GM23338 (cell line): ENCODE data around the gene HMGCS1. TPM values are rescaled to one million over a fixed set of nuclear protein-coding genes. Genes with fewer than 3 reads are reported as not detected.

Source experiments
- ATAC-seq: fragments of 200-7000 bp; cut with Tn5 transposase; 3 replicates; pipeline ENCODE4 v1.9.1; 2020
- DNase-seq: peaks from one replicate; pipeline ENCODE4 v3.0.0-alpha.2; 2015; ENCODE audit warnings: low spot score
- H2AFZ ChIP-seq: fragments of 200-600 bp; sonication (generic); 2 replicates; pipeline ENCODE4 v1.8.0; 2016; ENCODE audit warnings: antibody characterized with exemption, mild to moderate bottlenecking, moderate library complexity
- H3F3A ChIP-seq: fragments of 200-600 bp; sonication (generic); replicated peaks from 2 replicates; pipeline ENCODE4 v1.8.0; 2017; ENCODE audit warnings: antibody characterized with exemption, mixed run types, low read depth
- H3K27ac ChIP-seq: fragments of 200-600 bp; sonication (generic); 2 replicates; pipeline ENCODE4 v1.6.1; 2016; ENCODE audit warnings: low read depth
- H3K27me3 ChIP-seq: fragments of 200-600 bp; sonication (generic); 2 replicates; pipeline ENCODE4 v1.8.0; 2016; ENCODE audit warnings: mild to moderate bottlenecking, mixed run types, moderate library complexity; ENCODE audit not compliant: insufficient read depth
- H3K36me3 ChIP-seq: fragments of 200-600 bp; sonication (generic); 2 replicates; pipeline ENCODE4 v1.8.0; 2016; ENCODE audit warnings: mild to moderate bottlenecking; ENCODE audit not compliant: insufficient read depth
- H3K4me1 ChIP-seq: fragments of 200-600 bp; sonication (generic); 2 replicates; pipeline ENCODE4 v1.8.0; 2016; ENCODE audit warnings: mild to moderate bottlenecking, moderate library complexity; ENCODE audit not compliant: insufficient read depth
- H3K4me2 ChIP-seq: fragments of 200-600 bp; sonication (generic); 2 replicates; pipeline ENCODE4 v1.7.1; 2017; ENCODE audit warnings: mixed run types
- H3K4me3 ChIP-seq: fragments of 200-600 bp; sonication (generic); 2 replicates; pipeline ENCODE4 v1.6.1; 2016; ENCODE audit warnings: mixed run types
- H3K79me2 ChIP-seq: fragments of 200-600 bp; sonication (generic); replicated peaks from 2 replicates; pipeline ENCODE4 v1.8.0; 2017; ENCODE audit warnings: mild to moderate bottlenecking; ENCODE audit not compliant: insufficient read depth
- H3K9me2 ChIP-seq: fragments of 200-600 bp; sonication (generic); 2 replicates; pipeline ENCODE4 v1.8.0; 2017; ENCODE audit not compliant: insufficient read depth
- H4K20me1 ChIP-seq: fragments of 200-600 bp; sonication (generic); replicated peaks from 2 replicates; pipeline ENCODE4 v1.8.0; 2017; ENCODE audit warnings: mild to moderate bottlenecking; ENCODE audit not compliant: insufficient read depth
- H3K27ac Mint-ChIP-seq: 2 replicates; pipeline ENCODE4 v1.8.0; 2020; ENCODE audit warnings: inconsistent platforms, mild to moderate bottlenecking, moderate library complexity, mixed read lengths
- H3K27me3 Mint-ChIP-seq: 3 replicates; pipeline ENCODE4 v1.8.0; 2022; ENCODE audit warnings: low read depth, mild to moderate bottlenecking, moderate library complexity, mixed read lengths, inconsistent platforms; ENCODE audit not compliant: insufficient read depth, poor library complexity
- H3K36me3 Mint-ChIP-seq: 3 replicates; pipeline ENCODE4 v1.8.0; 2021; ENCODE audit warnings: low read depth, mild to moderate bottlenecking, inconsistent platforms, moderate library complexity, mixed read lengths
- H3K4me1 Mint-ChIP-seq: 3 replicates; pipeline ENCODE4 v1.8.0; 2020; ENCODE audit warnings: mild to moderate bottlenecking, inconsistent platforms, mixed read lengths
- H3K4me3 Mint-ChIP-seq: 3 replicates; pipeline ENCODE4 v1.8.0; 2021; ENCODE audit warnings: moderate library complexity, mild to moderate bottlenecking, inconsistent platforms, mixed read lengths
- H3K9me3 Mint-ChIP-seq: 3 replicates; pipeline ENCODE4 v1.8.0; 2020; ENCODE audit warnings: moderate library complexity, mild to moderate bottlenecking, inconsistent platforms, mixed read lengths
- CREB1 ChIP-seq: fragments of 250-450 bp; sonication (Bioruptor Pico); IDR thresholded peaks from 2 replicates; pipeline ENCODE4 v1.5.0; 2020; ENCODE audit warnings: low read depth, mild to moderate bottlenecking, moderate library complexity
- EZH2 ChIP-seq: fragments of 200-600 bp; sonication (generic); IDR thresholded peaks from one replicate; pipeline ENCODE4 v1.8.0; 2017; ENCODE audit warnings: antibody characterized with exemption, mild to moderate bottlenecking, low read depth; ENCODE audit not compliant: unreplicated experiment
- EZH2phosphoT487 ChIP-seq: fragments of 200-600 bp; sonication (generic); IDR thresholded peaks from one replicate; pipeline ENCODE4 v1.8.1; 2018; ENCODE audit warnings: antibody characterized with exemption; ENCODE audit not compliant: unreplicated experiment
- JUNB ChIP-seq: IDR thresholded peaks from one replicate; pipeline ENCODE4 v1.6.1; 2016; ENCODE audit warnings: antibody characterized with exemption; ENCODE audit not compliant: unreplicated experiment
- NANOG ChIP-seq: IDR thresholded peaks from 2 replicates; pipeline ENCODE4 v1.6.1; 2016; ENCODE audit warnings: antibody characterized with exemption, borderline replicate concordance
- POLR2AphosphoS5 ChIP-seq: IDR thresholded peaks from 2 replicates; pipeline ENCODE4 v1.6.1; 2016; ENCODE audit warnings: antibody characterized with exemption, low read depth
- STAT1 ChIP-seq: IDR thresholded peaks from one replicate; pipeline ENCODE4 v1.6.1; 2016; ENCODE audit warnings: antibody characterized with exemption; ENCODE audit not compliant: unreplicated experiment
- ZNF114 ChIP-seq: fragments of 250-450 bp; sonication (Bioruptor Pico); IDR thresholded peaks from 2 replicates; pipeline ENCODE4 v1.5.0; 2020; ENCODE audit warnings: mild to moderate bottlenecking, moderate library complexity
- ZNF331 ChIP-seq: fragments of 250-450 bp; sonication (Bioruptor Pico); IDR thresholded peaks from 2 replicates; pipeline ENCODE4 v1.5.0; 2020; ENCODE audit warnings: low read depth, mild to moderate bottlenecking, moderate library complexity
- polyA plus RNA-seq: library from polyadenylated mRNA; unstranded; fragments of >200 nt; fragmentation: Nextera tagmentation; extraction: Ambion mirVana; gene quantifications from 2 replicates; pipeline ENCODE4 v1.2.1, GENCODE V29; 2016
- total RNA-seq: library from RNA; depleted of rRNA; stranded (reverse); fragments of >200 nt; shearing (Covaris generic); gene quantifications from 2 replicates; pipeline ENCODE4 v1.2.3, GENCODE V29; 2014
- TF ChIP-seq, protein P1 (sequence below): IDR thresholded peaks from 2 replicates; pipeline ENCODE4 v1.6.1; 2016; ENCODE audit warnings: antibody characterized with exemption
- TF ChIP-seq, protein P2 (sequence below): IDR thresholded peaks from one replicate; pipeline ENCODE4 v1.6.1; 2018; ENCODE audit warnings: antibody characterized with exemption; ENCODE audit not compliant: unreplicated experiment
- TF ChIP-seq, protein P3 (sequence below), 2 experiments: fragments of 200-600 bp in 1 of 2; sonication (generic) in 1 of 2; conservative IDR thresholded peaks; 2 replicates each; pipeline versions ENCODE4 v1.5.1 to v1.6.1; 2016 to 2017; ENCODE audit warnings: antibody characterized with exemption in 2 of 2, low read depth in 2 of 2, mild to moderate bottlenecking in 2 of 2, moderate library complexity in 1 of 2
- TF ChIP-seq, protein P4 (sequence below): fragments of 250-450 bp; sonication (Bioruptor Pico); IDR thresholded peaks from 2 replicates; pipeline ENCODE4 v1.5.0; 2020; ENCODE audit warnings: mild to moderate bottlenecking, moderate library complexity

HMGCS1 gene
- total and polyA plus RNA-seq, 2 experiments from 2014 or later, result 172 to 278 TPM

DNA sequence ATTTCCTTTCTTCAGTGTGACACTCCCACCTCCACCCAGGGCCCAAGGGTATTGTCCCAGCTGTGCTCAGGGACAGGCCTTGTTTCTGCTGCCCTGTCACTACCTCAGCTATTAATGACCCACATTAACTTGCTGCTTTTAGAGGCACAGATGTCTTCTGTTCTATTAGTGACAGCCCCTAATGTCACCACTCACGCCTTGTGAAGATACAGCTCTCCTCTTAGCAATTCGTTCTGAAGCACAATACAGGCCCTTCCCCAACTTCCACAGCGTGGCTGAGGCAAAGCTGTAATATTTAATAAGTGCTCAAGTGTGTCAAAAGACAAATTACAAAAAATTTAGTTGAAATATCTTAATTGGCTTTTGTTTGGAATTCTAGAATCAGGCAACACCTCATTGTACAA is 44.7 kb upstream of the HMGCS1 start:
- peaks cover 34% of the 10 kb centered on the region for H3K9me3 Mint-ChIP-seq
- H3K27ac ChIP-seq, result no peak overlapping the region
- H3K36me3 Mint-ChIP-seq, result peaks cover 13% of the 10 kb centered on the region; the same call in 2 of the 3 replicates

More for the DNA sequence above, 44.7 kb upstream of the HMGCS1 start:
- H3F3A ChIP-seq, result no peaks in the 10 kb centered on the region
- H3K27me3 ChIP-seq, result no peaks in the 10 kb centered on the region
- H2AFZ ChIP-seq, result no peak overlapping the region
- no peak overlapping the region for H3K4me2 ChIP-seq
- Mint-ChIP-seq H3K4me1 (no peaks in the 10 kb centered on the region), H3K27me3 (peaks cover 4% of the 10 kb centered on the region), H3K27ac (no peak overlapping the region), H3K4me3 (no peak overlapping the region)
- no peaks in the 10 kb centered on the region for H3K4me1 ChIP-seq
- DNase-seq (no peak), ATAC-seq (no peak)
- no peaks in the 10 kb centered on the region for H3K36me3 ChIP-seq
- no peaks in the 10 kb centered on the region for H3K9me2 ChIP-seq
- no peaks in the 10 kb centered on the region for H4K20me1 ChIP-seq
- TF ChIP-seq NANOG, result no peak
- no peak for TF ChIP-seq EZH2phosphoT487
- TF ChIP-seq STAT1, result no peak
- no peak for TF ChIP-seq EZH2
- no peak for TF ChIP-seq ZNF114 (CRISPR knock-in tag)
- TF ChIP-seq, protein P1, sequence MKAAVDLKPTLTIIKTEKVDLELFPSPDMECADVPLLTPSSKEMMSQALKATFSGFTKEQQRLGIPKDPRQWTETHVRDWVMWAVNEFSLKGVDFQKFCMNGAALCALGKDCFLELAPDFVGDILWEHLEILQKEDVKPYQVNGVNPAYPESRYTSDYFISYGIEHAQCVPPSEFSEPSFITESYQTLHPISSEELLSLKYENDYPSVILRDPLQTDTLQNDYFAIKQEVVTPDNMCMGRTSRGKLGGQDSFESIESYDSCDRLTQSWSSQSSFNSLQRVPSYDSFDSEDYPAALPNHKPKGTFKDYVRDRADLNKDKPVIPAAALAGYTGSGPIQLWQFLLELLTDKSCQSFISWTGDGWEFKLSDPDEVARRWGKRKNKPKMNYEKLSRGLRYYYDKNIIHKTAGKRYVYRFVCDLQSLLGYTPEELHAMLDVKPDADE, result no peak
- TF ChIP-seq ZNF331 (CRISPR knock-in tag), result no peak
- TF ChIP-seq POLR2AphosphoS5, result no peak
- TF ChIP-seq CREB1 (CRISPR knock-in tag), result no peak
- TF ChIP-seq, protein P2, sequence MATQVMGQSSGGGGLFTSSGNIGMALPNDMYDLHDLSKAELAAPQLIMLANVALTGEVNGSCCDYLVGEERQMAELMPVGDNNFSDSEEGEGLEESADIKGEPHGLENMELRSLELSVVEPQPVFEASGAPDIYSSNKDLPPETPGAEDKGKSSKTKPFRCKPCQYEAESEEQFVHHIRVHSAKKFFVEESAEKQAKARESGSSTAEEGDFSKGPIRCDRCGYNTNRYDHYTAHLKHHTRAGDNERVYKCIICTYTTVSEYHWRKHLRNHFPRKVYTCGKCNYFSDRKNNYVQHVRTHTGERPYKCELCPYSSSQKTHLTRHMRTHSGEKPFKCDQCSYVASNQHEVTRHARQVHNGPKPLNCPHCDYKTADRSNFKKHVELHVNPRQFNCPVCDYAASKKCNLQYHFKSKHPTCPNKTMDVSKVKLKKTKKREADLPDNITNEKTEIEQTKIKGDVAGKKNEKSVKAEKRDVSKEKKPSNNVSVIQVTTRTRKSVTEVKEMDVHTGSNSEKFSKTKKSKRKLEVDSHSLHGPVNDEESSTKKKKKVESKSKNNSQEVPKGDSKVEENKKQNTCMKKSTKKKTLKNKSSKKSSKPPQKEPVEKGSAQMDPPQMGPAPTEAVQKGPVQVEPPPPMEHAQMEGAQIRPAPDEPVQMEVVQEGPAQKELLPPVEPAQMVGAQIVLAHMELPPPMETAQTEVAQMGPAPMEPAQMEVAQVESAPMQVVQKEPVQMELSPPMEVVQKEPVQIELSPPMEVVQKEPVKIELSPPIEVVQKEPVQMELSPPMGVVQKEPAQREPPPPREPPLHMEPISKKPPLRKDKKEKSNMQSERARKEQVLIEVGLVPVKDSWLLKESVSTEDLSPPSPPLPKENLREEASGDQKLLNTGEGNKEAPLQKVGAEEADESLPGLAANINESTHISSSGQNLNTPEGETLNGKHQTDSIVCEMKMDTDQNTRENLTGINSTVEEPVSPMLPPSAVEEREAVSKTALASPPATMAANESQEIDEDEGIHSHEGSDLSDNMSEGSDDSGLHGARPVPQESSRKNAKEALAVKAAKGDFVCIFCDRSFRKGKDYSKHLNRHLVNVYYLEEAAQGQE, result no peak
- TF ChIP-seq JUNB, result no peak
- TF ChIP-seq, protein P3, sequence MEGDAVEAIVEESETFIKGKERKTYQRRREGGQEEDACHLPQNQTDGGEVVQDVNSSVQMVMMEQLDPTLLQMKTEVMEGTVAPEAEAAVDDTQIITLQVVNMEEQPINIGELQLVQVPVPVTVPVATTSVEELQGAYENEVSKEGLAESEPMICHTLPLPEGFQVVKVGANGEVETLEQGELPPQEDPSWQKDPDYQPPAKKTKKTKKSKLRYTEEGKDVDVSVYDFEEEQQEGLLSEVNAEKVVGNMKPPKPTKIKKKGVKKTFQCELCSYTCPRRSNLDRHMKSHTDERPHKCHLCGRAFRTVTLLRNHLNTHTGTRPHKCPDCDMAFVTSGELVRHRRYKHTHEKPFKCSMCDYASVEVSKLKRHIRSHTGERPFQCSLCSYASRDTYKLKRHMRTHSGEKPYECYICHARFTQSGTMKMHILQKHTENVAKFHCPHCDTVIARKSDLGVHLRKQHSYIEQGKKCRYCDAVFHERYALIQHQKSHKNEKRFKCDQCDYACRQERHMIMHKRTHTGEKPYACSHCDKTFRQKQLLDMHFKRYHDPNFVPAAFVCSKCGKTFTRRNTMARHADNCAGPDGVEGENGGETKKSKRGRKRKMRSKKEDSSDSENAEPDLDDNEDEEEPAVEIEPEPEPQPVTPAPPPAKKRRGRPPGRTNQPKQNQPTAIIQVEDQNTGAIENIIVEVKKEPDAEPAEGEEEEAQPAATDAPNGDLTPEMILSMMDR (conservative IDR thresholded peaks at IDR 0.05; ENCODE audit: low read depth in 2 of 2), result no peak
- TF ChIP-seq, protein P4, sequence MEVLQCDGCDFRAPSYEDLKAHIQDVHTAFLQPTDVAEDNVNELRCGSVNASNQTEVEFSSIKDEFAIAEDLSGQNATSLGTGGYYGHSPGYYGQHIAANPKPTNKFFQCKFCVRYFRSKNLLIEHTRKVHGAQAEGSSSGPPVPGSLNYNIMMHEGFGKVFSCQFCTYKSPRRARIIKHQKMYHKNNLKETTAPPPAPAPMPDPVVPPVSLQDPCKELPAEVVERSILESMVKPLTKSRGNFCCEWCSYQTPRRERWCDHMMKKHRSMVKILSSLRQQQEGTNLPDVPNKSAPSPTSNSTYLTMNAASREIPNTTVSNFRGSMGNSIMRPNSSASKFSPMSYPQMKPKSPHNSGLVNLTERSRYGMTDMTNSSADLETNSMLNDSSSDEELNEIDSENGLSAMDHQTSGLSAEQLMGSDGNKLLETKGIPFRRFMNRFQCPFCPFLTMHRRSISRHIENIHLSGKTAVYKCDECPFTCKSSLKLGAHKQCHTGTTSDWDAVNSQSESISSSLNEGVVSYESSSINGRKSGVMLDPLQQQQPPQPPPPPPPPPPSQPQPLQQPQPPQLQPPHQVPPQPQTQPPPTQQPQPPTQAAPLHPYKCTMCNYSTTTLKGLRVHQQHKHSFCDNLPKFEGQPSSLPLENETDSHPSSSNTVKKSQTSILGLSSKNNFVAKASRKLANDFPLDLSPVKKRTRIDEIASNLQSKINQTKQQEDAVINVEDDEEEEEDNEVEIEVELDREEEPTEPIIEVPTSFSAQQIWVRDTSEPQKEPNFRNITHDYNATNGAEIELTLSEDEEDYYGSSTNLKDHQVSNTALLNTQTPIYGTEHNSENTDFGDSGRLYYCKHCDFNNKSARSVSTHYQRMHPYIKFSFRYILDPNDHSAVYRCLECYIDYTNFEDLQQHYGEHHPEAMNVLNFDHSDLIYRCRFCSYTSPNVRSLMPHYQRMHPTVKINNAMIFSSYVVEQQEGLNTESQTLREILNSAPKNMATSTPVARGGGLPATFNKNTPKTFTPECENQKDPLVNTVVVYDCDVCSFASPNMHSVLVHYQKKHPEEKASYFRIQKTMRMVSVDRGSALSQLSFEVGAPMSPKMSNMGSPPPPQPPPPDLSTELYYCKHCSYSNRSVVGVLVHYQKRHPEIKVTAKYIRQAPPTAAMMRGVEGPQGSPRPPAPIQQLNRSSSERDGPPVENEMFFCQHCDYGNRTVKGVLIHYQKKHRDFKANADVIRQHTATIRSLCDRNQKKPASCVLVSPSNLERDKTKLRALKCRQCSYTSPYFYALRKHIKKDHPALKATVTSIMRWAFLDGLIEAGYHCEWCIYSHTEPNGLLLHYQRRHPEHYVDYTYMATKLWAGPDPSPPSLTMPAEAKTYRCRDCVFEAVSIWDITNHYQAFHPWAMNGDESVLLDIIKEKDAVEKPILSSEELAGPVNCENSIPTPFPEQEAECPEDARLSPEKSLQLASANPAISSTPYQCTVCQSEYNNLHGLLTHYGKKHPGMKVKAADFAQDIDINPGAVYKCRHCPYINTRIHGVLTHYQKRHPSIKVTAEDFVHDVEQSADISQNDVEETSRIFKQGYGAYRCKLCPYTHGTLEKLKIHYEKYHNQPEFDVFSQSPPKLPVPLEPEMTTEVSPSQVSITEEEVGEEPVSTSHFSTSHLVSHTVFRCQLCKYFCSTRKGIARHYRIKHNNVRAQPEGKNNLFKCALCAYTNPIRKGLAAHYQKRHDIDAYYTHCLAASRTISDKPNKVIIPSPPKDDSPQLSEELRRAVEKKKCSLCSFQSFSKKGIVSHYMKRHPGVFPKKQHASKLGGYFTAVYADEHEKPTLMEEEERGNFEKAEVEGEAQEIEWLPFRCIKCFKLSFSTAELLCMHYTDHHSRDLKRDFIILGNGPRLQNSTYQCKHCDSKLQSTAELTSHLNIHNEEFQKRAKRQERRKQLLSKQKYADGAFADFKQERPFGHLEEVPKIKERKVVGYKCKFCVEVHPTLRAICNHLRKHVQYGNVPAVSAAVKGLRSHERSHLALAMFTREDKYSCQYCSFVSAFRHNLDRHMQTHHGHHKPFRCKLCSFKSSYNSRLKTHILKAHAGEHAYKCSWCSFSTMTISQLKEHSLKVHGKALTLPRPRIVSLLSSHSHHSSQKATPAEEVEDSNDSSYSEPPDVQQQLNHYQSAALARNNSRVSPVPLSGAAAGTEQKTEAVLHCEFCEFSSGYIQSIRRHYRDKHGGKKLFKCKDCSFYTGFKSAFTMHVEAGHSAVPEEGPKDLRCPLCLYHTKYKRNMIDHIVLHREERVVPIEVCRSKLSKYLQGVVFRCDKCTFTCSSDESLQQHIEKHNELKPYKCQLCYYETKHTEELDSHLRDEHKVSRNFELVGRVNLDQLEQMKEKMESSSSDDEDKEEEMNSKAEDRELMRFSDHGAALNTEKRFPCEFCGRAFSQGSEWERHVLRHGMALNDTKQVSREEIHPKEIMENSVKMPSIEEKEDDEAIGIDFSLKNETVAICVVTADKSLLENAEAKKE (CRISPR knock-in tag), result no peak
- H3K79me2 ChIP-seq, result no peaks in the 10 kb centered on the region
- H3K4me3 ChIP-seq, result no peak overlapping the region
